CD4-positive, alpha-beta T cell treated with Interferon gamma for 1 hour (primary cell): Measurements from ENCODE around the gene RPP14.
A peak's percentile ranks its signal among the peaks of the same experiment; 100 is the strongest.
"Not testable (repeated sequence)": the region's sequence is repeated elsewhere in the genome, so short reads cannot be mapped to it uniquely, and the experiment has no call there.

ENCODE experiments used
- DNase-seq: peaks from one replicate; pipeline ENCODE4 v3.0.0-alpha.2; 2020

The RPP14 gene

GRCh38 chr3:58333206-58334012 is 27.4 kb downstream of the RPP14 start:
- no peak for DNase-seq

- no peak for DNase-seq
Observed at GRCh38 chr3:58334013-58334321, 27.9 kb downstream of the RPP14 start.

DNA sequence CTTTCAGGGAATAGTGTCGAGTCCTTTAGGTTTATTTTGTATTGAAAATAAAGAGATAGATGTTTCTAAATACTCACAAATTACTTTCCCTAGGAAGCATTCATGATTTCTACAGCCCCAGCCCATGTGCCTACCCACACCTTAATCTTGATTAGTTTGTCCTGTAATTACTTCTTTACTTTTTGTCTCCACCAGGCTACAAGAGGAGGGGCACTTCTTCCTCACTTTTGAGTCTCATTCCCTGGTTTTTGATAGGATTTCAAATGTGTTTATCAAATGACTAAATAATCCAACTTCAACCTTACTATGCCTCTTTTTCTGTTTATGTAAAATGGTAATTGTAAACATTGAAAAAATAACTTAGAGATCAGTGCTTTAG is 28.4 kb downstream of the RPP14 start:
- no peak for DNase-seq

- no peak for DNase-seq
Observed at GRCh38 chr3:58335652-58335947, 29.6 kb downstream of the RPP14 start.

DNA sequence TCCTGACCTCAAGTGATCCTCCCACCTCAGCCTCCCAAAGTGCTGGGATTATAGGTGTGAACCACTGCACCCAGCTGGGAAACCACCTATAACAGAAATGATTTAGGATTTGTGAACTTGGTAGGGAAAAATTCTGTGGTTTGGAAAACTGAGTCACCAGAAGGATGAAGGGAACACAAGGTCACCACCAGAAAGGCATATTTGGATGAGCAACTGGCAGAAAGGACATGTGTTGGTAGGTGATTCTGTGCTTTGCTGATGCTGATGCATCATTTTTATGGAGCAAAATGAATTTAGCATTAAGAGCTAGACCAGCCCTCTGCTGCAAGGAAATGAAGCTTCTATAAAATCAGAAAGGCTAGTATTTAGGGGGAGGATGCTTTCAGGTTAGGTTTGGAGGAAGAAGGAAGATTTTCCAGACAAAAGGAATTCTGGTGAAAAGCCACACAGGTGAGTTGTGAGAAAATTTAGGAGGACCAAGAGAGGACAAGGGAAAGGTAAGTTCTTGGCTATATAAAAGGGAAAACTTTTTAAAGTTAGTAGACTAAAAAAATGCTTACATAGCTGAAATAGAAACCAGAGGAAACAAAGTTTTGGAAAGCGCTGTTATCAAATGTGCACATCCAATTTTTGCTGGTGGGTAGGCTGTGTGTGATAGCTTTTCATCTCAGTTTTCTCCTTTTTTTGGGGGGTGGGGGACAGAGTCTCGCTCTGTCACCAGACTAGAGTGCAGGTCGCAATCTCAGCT is 30.3 kb downstream of the RPP14 start:
- no peak for DNase-seq

GRCh38 chr3:58337190-58337589 is 31.1 kb downstream of the RPP14 start:
- DNase-seq: no peak

DNA sequence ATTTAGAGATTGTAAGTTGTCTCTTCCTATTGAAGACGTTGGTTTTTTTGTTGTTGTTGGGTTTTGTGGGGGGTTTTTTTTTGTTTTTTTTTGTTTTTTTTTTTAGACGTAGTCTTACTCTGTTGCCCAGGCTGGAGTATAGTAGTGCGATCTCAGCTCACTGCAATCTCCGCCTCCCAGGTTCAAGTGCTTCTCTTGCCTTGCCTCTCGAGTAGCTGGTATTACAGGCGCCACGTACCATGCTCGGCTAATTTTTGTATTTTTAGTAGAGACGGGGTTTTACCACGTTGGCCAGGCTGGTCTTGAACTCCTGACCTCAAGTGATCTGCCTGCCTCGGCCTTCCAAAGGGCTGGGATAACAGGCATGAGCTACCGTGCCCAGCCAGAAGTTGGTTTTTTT is 33.1 kb downstream of the RPP14 start:
- not testable (repeated sequence) for DNase-seq

DNA sequence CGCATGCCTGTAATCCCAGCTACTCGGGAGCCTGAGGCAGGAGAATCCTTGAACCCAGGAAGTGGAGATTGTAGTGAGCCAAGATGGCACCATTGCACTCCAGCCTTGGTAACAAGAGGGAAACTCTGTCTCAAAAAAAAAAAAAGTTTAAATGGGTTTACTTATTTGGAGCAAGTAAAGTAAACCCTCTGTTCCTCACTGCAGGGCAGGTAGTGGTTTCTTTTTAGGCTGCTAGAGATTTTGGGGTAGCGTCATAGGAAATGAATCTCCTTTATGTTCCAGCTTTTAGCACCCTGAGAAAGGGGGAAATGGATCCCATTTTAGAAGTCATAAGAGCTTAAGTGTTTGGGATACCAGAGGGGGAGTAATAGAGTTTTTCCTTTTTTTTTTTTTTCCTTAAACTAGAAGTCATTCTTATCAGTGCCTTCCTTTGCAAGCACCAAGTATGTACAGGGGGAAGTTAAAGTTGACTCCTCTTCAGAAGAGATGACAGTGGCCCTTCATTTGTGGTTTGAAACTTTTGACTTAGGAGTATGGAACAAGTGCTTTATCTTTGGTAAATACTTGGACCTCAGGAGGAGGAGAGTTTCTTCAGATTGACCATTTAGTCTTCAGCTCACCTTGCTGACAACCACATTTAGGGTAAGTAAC is 34.7 kb downstream of the RPP14 start:
- DNase-seq: no peak

- DNase-seq: no peak
Observed at GRCh38 chr3:58341376-58341775, 35.3 kb downstream of the RPP14 start.

- no peak for DNase-seq
Observed at GRCh38 chr3:58342676-58343075, 36.6 kb downstream of the RPP14 start.

- DNase-seq: no peak
Observed at GRCh38 chr3:58345457-58345856, 39.4 kb downstream of the RPP14 start.

DNA sequence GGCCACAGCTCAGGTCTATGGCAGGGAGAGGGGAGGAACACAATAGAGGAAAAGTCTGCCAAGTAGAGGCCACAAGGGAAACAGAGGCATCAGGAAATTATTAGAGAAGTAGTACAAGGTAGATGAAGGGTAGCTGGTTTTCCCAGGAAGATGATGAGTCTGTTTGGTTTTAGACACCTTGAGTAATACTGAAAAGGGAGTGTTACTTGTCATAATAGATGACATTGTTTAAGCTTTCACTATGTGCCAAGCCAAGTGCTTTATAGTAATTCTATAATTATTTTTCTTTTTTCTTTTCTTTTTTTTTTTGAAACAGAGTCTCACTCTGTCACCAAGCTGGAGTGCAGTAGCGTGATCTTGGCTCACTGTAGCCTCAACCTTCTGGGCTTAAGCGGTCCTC is 40.3 kb downstream of the RPP14 start:
- no peak for DNase-seq

DNA sequence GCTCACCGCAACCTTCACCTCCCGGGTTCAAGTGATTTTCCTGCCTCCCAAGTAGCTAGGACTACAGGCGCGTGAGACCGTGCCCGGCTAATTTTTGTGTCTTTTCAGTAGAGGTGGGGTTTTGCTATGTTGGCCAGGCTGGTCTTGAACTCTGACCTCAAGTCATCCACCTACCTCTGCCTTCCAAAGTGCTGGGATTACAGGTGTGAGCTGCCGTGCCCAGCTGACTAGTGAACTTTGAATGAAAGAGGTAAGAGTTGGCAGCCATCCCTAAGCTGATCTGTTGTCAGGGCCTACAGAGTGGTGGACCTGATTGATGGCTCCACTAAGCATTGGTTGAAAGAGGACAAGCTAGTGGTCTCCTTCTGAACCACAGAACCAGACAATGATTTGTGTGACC is 41.9 kb downstream of the RPP14 start:
- DNase-seq: no peak

DNA sequence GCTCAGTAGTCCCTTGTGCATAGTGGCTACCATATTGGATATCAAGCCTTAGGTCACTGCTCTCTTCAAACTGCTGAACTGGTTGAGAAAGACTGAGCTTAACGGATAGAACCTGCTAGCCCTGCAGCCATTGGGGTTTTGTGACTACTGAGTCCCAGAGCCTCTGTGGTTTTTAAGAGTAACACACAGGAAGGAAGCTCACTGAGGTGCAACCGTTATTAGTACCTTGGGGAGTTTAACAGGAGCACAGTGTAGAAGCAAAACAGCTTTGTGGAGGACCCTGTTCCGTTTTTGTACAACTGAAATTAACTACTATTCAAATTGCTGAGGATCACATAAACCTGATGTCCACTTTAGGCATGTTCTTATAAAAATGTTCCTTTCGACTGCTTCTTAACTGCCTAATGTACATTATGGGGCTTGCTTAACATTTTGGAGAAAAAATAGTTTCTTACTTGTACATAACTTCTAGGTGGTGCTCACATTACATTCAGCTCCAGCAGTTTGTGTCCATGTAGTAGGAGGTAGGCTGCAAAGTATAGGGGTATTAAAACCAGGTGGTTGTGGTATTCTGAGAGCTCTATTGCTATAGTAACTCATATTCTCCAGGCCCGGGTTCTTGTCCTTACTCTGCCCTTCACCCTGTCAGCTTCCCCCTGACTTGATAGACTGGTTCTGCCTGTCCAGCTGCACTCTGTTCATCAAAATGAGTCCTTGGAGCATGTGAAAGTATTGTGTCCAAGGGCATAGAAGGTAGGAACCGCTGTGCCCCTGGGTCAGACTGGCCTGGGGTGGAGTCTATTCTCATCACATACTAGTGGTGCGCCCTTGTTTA is 44.0 kb downstream of the RPP14 start:
- DNase-seq: peak; percentile 28

DNA sequence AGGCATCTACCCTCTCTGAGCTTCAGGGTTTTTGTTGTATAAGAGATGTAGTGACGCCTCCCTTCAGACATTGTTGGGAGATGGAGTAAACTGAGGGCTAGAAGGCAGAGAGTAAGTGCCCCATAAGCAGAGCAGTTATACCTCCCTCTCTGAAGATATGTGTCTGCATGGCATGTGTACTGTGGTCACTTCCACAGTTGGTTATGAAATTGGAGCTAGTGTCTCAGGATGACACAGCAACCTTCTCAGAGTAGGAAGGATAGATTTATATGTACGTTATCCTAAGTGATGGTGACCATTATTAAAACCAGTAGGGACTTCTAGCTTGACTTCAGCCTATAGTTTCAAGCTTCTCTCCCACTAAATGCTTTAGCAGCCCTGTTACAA is 44.6 kb downstream of the RPP14 start:
- no peak for DNase-seq

- no peak for DNase-seq
Observed at GRCh38 chr3:58351920-58352319, 45.9 kb downstream of the RPP14 start.

GRCh38 chr3:58352626-58353025 is 46.6 kb downstream of the RPP14 start:
- no peak for DNase-seq

GRCh38 chr3:58353722-58354553 is 47.9 kb downstream of the RPP14 start:
- DNase-seq: peak; percentile 42

- peak; percentile 33 for DNase-seq
Observed at GRCh38 chr3:58355179-58355578, 49.1 kb downstream of the RPP14 start.

GRCh38 chr3:58356054-58356453 is 50.0 kb downstream of the RPP14 start:
- peak; percentile 51 for DNase-seq

- DNase-seq: no peak
Observed at GRCh38 chr3:58357402-58357801, 51.4 kb downstream of the RPP14 start.

DNA sequence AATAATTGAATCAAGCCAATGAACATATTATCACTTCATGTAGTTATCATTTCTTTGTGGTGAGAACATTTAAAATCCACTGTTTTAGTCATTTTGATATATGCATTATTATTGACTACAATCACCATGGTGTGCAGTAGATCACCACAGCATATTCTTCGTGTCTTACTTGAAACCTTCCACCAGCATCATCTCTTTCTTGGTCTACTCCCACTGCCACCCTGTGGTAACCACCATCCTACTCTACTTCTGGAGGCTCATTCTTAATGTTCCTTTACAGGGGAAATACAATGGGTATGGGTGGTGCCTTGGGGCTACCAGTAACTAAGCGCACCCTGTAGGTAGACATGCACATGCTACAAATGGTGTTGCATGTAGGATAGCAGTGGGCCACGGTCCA is 52.0 kb downstream of the RPP14 start:
- DNase-seq: no peak

DNA sequence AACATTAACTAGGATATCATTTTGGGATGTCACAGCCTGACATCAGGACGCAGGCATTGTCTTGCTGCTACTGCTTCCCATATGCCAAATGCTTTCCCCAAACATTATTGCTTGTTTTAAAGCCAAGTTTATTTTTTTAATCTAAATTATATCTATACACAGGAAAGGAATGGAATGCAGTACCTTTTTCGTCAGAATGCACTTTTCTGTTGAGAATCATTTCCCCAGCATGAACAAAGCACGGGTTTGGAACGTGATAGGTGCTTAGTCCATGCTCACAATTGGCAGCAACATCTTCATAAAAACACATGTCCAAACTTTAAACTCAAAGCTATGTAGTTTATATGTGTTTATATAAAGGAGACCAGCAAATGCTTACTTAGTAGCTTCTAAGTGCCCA is 52.8 kb downstream of the RPP14 start:
- no peak for DNase-seq
